Activated B cell treated with CpG ODN at 0.5 μM for 24 hours (primary cell): Measurements from ENCODE around the gene PISD. TPM values are rescaled to one million over a fixed set of nuclear protein-coding genes. Genes with fewer than 3 reads are reported as not detected.

Experiments used
- ATAC-seq: fragments of 200-7000 bp; cut with Tn5 transposase; one replicate; pipeline ENCODE4 v1.10.0; 2021; ENCODE audit warnings: low read depth, mild to moderate bottlenecking, moderate library complexity
- CTCF ChIA-PET: fragments of 350-600 bp; sonication (Branson Sonifier 250); formaldehyde crosslinking; loops from one replicate; lab custom pipeline; 2021; ENCODE audit warnings: antibody characterized with exemption; lab: Charles Lee
- POLR2A ChIA-PET: fragments of 350-600 bp; sonication (Branson Sonifier 250); formaldehyde crosslinking; loops from one replicate; lab custom pipeline; 2021; ENCODE audit warnings: antibody characterized with exemption; lab: Charles Lee
- DNase-seq: peaks from one replicate; pipeline ENCODE4 v3.0.0; 2022
- H3K27ac Mint-ChIP-seq: one replicate; pipeline ENCODE4 v1.8.0; 2020; ENCODE audit warnings: mixed read lengths
- H3K27me3 Mint-ChIP-seq: one replicate; pipeline ENCODE4 v1.8.0; 2021; ENCODE audit warnings: mixed read lengths
- H3K36me3 Mint-ChIP-seq: one replicate; pipeline ENCODE4 v1.8.0; 2021; ENCODE audit warnings: low read depth, mixed read lengths
- H3K4me1 Mint-ChIP-seq: one replicate; pipeline ENCODE4 v1.8.0; 2021; ENCODE audit warnings: mixed read lengths
- H3K4me3 Mint-ChIP-seq: one replicate; pipeline ENCODE4 v1.8.0; 2020; ENCODE audit warnings: mild to moderate bottlenecking, mixed read lengths
- H3K9me3 Mint-ChIP-seq: one replicate; pipeline ENCODE4 v1.8.0; 2020; ENCODE audit warnings: mixed read lengths
- CTCF ChIP-seq: fragments of 200-600 bp; IDR thresholded peaks from one replicate; pipeline ENCODE4 v1.8.0; 2022; ENCODE audit warnings: antibody characterized with exemption, mild to moderate bottlenecking
- intact Hi-C: fragments of 100-400 bp; cut with micrococcal nuclease; formaldehyde crosslinking; loops from one replicate; pipeline ENCODE4 v1.15.1; 2024
- total RNA-seq: library from RNA; stranded (reverse); gene quantifications from 2 replicates; pipeline ENCODE4 v1.2.3, GENCODE V29; 2022

Gene PISD
- total RNA-seq, 1 donor from 2014 or later = 61.6 TPM

GRCh38 chr22:31572939-31573338 is 89.1 kb downstream of the PISD start:
- no peak for TF ChIP-seq CTCF

GRCh38 chr22:31569126-31569525 is 92.9 kb downstream of the PISD start:
- DNase-seq (no peak), ATAC-seq (no peak)
- ChIA-PET POLR2A (no interaction called here), CTCF (interaction anchor here (1.4 kb wide), 1 partner anchor 13 kb away, joined by 3 read pairs; no protein-coding TSS in a partner anchor)
- Mint-ChIP-seq H3K4me3 (no peak overlapping the region), H3K27ac (peak overlapping the region; percentile 30), H3K27me3 (no peaks in the 10 kb centered on the region), H3K36me3 (peaks cover 43% of the 10 kb centered on the region), H3K4me1 (peaks cover 3% of the 10 kb centered on the region), H3K9me3 (no peaks in the 10 kb centered on the region)
- intact Hi-C loops = no loop called here
- TF ChIP-seq CTCF = no peak

More at GRCh38 chr22:31572939-31573338, 89.1 kb downstream of the PISD start:
- H3K27me3 Mint-ChIP-seq = no peaks in the 10 kb centered on the region
- H3K9me3 Mint-ChIP-seq = no peaks in the 10 kb centered on the region
- H3K4me3 Mint-ChIP-seq = no peak overlapping the region
- ChIA-PET POLR2A (no interaction called here), CTCF (no interaction called here)
- ATAC-seq (no peak), DNase-seq (no peak)
- intact Hi-C loops = no loop called here
- H3K4me1 Mint-ChIP-seq = peaks cover 3% of the 10 kb centered on the region
- no peak overlapping the region for H3K27ac Mint-ChIP-seq
- H3K36me3 Mint-ChIP-seq = peaks cover 63% of the 10 kb centered on the region

Other genes with a start within 250 kb of the PISD start
- 46.4 and 53.6 TPM in 2 replicates for gene EIF4ENIF1, start 172.4 kb downstream of the PISD start, total RNA-seq
- 110 and 126 TPM in 2 replicates for gene SFI1, start 165.7 kb downstream of the PISD start, total RNA-seq
- gene PRR14L, start 87.9 kb upstream of the PISD start, total RNA-seq = 49.7 and 59.5 TPM in 2 replicates
- gene DEPDC5, start 91.8 kb upstream of the PISD start, total RNA-seq = 68.4 and 79.1 TPM in 2 replicates